Hypothalamus (tissue), 51 donors: ENCODE data around the gene SGK2.

Experiments
- DNase-seq, 51 donors: peaks; one replicate each; lab custom pipeline; 2025; lab: John Stamatoyannopoulos, UW

The SGK2 gene

DNA sequence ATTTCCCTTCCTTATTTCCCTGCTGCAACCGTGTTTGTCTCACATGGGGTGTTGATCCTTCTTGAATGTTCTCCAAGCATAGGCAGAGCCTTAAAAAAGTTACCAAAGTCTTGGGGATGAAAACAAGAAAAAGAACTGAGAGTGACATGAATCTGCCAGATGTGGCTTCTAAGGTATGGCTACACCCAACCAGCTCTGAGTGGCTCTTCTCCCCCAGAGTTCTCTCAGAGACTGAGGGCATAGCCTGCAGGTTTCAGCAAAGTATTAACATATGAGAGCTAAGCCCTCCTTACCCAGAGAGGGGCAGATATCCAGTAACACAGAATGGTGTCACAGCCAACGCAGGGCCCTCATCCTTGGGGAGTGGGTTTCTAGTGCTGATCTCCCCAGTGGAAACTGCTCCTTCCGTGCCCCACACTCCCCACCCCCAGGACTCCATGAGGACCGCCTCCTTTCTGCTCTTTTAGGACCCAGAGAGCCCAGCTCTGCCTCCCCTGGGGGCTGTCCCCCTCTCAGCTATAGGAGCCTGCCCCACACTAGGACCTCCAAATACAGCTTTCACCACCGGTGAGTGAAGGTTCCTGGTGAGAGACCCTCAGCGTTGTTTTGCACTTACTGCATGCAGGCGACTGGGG, 23.3 kb upstream of the SGK2 start:
- no peak for DNase-seq

DNA sequence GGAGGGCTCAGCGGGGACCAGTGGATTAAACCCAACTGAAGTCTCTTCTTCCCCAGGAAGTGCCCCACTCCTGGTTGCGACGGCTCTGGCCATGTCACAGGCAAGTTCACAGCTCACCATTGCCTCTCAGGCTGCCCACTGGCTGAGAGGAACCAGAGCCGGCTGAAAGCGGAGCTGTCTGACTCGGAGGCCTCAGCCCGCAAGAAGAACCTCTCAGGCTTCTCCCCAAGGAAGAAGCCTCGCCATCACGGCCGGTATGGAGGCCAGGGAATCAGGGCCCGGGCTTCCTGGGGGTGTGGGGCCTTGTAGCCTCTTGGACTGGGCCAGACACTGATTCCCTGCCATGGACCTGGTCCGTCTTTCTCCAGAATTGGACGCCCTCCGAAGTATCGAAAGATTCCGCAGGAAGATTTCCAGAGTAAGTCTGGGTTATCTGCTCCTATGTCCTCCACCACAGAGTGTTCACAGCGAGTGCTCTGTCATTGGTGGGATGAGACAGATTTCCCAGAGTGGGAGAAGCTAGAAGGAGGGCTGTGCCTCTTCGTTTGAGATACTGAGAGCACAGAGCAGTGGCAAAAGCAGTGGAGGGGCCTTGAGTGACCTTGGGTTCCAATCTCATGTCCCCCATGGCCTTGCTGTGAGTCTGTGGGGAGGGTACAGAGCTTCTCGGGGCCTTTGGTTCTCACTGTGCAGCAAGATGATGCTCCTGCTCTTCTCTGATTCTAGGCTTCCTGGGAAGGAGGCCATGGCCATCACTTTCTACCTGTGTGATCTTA, 22.6 kb upstream of the SGK2 start:
- no peak for DNase-seq

DNA sequence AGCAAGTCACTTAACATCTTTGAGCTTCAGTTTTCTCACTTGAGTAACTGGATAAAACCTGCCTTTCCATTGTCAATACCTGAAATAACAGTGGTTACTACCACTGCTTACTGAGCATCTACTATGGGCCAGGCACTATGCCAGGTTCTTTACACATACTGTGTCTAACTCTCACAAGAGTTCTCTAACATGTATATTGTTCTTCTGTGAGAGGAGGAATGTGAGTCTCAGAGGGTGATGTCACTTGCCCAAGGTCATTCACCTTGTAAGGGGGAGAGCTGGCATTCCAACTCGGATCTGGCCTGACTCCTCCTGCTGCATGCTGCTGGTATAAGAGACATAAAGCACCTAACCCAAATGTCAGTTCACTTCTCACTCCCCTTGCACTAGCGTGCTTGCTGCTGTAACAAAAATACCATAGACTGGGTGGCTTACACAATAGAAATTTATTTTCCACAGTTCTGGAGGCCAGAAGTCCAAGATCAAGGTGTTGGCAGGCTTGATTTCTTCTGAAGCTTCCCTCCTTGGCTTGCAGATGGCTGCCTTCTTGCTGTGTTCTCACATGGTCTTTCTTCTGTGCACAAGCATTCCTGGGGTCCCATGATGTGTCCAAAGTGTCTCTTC, 21.9 kb upstream of the SGK2 start:
- no peak for DNase-seq

DNA sequence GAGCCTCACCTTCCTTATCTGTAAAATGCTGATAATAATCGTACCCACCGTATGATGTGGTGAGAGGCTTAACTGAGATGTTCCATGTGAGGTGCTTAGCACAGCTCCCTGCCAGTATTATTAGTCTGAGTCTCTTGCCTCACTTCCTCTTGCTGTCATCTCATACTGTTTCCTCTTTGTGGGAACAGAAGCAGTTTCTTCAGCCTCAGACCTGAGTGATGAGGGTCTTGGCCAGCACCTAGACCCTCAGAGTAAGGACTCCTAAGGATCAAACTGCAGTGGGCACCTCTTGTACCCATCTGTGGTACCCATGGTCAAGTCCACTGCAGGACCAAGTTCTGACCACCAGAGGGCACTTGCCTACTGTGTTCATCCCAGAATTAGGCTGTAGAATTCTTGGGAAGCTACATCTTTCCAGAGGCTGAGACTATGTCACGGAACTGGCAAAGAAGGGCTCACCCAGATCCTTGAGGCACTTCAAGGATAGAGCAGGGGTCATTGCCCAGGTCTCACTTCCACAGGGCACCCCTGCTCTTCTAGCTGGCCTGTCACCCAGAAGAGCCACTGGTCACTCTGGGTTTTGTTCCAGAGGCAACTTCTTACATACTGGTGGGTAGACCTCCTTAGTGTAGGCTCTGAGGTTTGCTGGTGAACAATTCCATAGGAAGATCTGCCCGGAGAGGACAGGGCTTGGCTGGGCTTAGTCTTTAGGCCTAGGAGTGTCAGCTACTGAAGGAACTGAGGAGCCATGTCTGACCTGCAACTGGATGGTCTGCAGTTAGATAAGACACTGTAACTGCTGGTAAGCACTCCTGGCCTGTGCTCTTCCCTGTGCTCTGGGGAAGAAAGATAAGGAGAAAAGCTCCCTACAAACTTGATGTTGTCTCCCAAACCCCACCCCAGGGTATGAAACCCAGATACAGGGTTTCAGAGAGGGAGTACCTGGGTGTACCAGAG, 20.6 kb upstream of the SGK2 start:
- peak in 39 of 51 donors; percentile 4 to 80 (median 36) for DNase-seq

DNA sequence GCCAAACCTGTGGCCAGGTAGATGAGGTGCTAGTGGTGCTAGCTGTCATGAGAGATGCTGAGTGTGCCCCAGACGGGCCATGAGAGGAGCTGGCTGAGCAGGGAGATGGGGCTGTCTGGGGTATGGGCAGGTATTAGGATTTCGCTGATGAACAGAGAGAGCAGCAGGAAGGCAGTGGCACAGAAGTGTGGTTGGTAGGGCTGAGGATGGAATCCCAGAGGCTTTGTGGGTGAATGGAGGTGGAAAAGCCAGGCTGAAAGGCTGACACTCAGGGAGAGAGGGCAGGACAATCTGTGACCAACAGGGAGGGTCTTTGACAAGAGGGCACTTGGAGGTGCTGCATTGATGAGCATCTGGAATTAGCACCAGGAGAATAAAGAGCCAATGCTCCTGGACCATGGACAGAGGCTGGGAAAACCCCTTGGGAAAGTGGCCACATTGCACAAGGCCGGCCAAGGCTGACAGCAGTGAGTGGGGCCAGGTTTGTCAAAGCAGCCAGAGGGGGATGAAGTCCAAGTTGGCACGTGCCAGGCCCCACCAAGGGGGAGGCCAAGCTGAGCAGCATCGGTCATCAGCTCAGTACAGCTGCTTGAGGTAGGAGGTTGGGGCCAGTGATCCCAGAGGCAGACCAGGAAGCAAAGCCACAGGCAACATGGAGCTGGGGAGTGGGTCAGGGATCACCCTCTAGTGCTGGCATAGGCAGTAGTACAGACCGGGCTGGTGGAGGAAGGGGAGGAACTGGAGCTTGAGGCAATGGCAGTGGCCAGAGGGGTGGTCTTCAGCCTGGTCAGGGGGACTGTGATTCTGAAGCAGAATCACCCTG, 19.7 kb upstream of the SGK2 start:
- DNase-seq: no peak

- no peak for DNase-seq
Observed at GRCh38 chr20:43539975-43540672, 18.7 kb upstream of the SGK2 start.

DNA sequence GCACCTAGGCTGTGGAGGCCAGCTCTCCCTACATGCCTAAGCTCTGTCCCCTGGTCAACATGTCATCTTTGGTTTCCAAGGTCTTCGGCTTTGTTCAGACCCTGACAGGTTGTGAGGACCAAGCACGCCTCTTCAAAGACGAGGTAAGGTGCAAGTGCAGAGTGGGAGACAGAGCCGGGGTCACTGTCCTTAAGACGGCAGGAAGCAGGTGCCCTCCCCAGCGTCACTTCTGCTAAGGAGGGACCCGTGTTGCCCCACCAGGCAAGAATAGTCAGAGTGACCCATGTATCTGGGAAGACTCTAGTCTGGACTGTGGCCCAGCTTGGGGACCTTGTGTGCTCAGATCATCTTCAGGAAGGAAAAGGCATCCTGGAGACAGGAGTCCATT, 18.2 kb upstream of the SGK2 start:
- DNase-seq: no peak

GRCh38 chr20:43541214-43541613, 17.6 kb upstream of the SGK2 start:
- DNase-seq: no peak

DNA sequence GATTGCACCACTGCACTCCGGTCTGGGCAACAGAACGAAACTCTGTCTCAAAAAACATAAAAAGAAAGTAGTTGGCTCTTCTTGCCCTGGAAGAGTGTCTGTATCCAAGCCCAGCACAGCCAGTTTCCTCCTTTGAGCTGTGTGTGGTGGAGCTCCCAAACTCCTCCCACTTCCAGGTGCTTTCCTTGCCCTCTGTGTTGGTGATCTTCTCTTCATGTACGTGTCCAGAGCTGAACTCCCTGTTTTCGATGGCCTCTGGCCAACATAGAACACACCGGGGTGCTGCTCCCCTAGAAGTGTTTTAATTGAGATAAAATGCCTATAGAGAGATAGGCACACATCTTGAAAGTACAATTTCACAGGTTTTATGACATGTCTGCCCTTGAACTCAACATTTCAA, 16.7 kb upstream of the SGK2 start:
- no peak for DNase-seq

DNA sequence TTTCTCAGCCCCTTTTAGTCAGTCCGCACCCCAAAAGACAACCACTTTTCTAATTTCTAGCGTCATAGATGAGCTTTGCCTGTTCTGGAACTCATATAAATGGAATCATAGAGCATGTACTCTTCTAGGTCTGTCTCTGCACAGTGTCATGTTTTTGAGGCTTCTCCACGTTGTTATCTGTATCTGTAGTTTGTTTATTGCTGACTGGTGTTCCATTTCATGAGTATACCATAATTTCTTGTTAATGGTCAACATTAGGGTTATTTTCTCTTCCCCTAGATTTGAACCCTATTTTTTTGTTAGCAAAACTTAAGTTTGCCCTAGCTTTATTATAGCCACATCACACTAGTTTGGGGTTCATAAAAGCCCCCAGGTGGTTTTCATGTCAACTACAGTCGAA, 16.2 kb upstream of the SGK2 start:
- DNase-seq: no peak

GRCh38 chr20:43543138-43543537, 15.7 kb upstream of the SGK2 start:
- no peak for DNase-seq

DNA sequence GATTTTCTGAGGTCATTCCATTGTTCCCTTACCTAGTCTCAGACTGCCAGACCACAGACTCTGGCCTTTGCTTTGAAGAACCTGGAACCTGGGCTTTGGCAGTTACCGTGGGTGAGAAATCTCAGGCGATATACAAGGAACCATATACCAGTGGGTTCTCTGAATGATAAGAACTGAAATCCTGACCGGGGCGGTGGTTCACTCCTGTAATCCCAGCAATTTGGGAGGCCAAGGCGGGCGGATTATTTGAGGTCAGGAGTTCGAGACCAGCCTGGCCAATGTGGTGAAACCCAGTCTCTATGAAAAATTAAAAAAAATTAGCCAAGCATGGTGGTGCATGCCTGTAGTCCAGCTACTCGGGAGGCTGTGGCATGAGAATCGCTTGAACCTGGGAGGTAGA, 14.3 kb upstream of the SGK2 start:
- no peak for DNase-seq

DNA sequence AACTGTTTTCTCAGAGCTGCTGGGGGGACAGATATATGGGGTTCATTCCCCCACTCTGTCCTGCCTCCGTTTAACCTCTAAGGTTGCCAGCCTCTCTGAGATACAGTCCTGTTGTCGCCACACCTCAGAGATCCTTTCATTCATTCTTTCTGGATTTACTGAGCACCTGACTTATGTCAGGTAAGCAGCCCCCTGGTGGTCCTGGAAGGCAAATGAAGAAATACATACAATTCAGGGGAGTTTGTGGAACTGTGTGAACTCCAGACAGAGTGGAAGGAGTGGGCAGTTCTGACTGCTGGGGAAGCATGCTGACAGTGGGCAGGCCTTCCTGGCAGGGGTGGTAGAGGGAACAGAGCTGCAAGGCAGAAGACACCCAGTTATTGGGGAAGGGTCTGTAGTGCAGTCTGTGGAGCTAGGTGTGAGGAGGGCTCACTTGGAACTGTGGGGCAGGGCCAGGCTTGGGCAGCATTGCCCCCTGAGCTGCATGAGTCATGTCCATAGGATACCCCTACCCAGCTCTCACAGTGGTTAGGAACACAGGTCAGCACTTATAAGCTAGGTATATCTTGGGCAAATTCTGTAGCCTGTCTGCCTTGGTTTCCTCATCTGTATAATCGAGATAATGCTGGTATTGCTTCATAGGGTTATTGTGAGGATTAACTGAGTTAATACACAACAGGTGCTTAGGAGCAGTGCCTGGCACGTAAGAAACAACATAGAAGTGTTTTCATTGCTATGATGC, 12.8 kb upstream of the SGK2 start:
- DNase-seq: no peak

GRCh38 chr20:43548273-43548880, 10.4 kb upstream of the SGK2 start:
- no peak for DNase-seq

GRCh38 chr20:43549416-43550065, 9.3 kb upstream of the SGK2 start:
- no peak for DNase-seq

- no peak for DNase-seq
Observed at GRCh38 chr20:43550456-43550855, 8.4 kb upstream of the SGK2 start.

DNA sequence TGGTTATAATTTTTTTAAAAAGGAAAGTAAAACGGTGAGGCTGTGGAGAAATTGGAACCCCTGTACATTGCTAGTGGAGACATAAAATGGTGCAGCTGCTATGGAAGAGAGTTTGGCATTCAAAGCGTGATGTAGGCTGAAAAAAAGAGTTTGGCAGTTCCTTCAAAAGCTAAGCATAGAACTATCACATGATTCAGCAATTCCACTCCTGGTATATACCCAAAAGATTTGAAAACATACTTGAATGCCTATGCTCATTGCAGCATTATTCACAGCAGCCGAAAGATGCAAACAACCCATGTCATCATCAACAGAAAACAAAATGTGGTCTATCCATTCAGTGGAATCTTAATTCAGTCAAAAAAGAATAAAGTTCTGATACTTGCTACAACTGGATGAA, 4.5 kb upstream of the SGK2 start:
- no peak for DNase-seq
